ENCODE measurements around the gene SCN1A. TPM values are rescaled to one million over a fixed set of nuclear protein-coding genes. Genes with fewer than 3 reads are reported as not detected.

SCN1A gene
- total RNA-seq, 2 experiments from 2014 or later, result not detected

DNA sequence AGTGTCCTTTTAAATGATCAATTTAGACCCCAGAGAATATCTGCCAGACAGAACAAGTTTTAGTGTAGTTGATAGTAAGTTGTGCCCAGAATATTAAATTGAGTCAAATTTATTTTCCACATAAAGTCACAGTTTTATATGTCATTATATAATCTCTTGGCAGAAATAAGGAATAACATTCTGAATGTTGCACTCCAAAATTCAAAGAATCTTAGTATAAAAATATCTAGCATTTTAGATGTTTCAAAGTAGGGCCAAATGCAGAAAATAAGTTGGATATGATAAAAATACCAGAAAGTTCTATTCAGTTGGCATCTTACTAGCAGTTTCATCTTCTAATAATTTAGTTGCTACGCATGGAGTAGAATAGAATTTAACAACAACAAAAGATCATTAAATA lies 33.5 kb downstream of the SCN1A start:
- no peaks in the 10 kb centered on the region for H3K4me1 Mint-ChIP-seq (ENCODE audit: low read depth)
- POLR2A ChIA-PET, result no interaction called here
- no peaks in the 10 kb centered on the region for H3K36me3 Mint-ChIP-seq
- no peak for DNase-seq
- H3K9me3 Mint-ChIP-seq, result no peaks in the 10 kb centered on the region
- intact Hi-C loops (cut with micrococcal nuclease), result no loop called here
- CTCF ChIA-PET, result no interaction called here
- no peak overlapping the region for H3K27ac Mint-ChIP-seq
- no peak overlapping the region for H3K4me3 Mint-ChIP-seq
- H3K27me3 Mint-ChIP-seq, result peaks cover 6% of the 10 kb centered on the region

GRCh38 chr2:166092889-166093288 lies 34.9 kb downstream of the SCN1A start:
- CTCF ChIA-PET, result no interaction called here
- Mint-ChIP-seq H3K27ac (no peak overlapping the region), H3K27me3 (peaks cover 6% of the 10 kb centered on the region), H3K9me3 (no peaks in the 10 kb centered on the region), H3K4me1 (ENCODE audit: low read depth) (no peaks in the 10 kb centered on the region), H3K4me3 (no peak overlapping the region), H3K36me3 (no peaks in the 10 kb centered on the region)
- POLR2A ChIA-PET, result no interaction called here
- DNase-seq, result no peak
- intact Hi-C loops (cut with micrococcal nuclease), result no loop called here

DNA sequence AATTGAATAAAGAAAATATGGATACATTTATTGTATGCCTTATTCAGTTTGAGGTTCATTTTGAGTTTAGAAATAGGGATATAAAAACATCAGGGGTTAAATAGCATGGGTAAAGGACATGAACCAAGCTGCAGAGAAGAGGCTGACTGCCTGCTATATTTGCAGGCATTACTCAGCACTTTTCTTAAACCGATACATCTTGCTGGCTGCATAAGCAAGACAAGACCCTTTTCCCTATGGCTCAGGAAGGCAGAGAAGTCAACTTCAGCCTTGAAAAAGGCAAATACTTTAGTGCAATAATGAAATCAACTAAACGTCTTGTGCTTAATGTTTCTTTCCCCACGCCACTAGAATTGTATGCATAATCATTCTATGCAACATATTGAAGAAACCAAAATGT lies 36.4 kb downstream of the SCN1A start:
- Mint-ChIP-seq H3K27me3 (peaks cover 6% of the 10 kb centered on the region), H3K4me3 (no peak overlapping the region), H3K36me3 (no peaks in the 10 kb centered on the region), H3K4me1 (ENCODE audit: low read depth) (no peaks in the 10 kb centered on the region), H3K9me3 (no peaks in the 10 kb centered on the region), H3K27ac (no peak overlapping the region)
- intact Hi-C loops (cut with micrococcal nuclease), result no loop called here
- ChIA-PET POLR2A (no interaction called here), CTCF (no interaction called here)
- DNase-seq, result no peak

GRCh38 chr2:166090908-166091307 lies 36.9 kb downstream of the SCN1A start:
- CTCF ChIA-PET, result no interaction called here
- Mint-ChIP-seq H3K27ac (no peak overlapping the region), H3K36me3 (no peaks in the 10 kb centered on the region), H3K4me1 (ENCODE audit: low read depth) (no peaks in the 10 kb centered on the region), H3K4me3 (no peak overlapping the region), H3K9me3 (no peaks in the 10 kb centered on the region), H3K27me3 (peaks cover 6% of the 10 kb centered on the region)
- DNase-seq, result no peak
- intact Hi-C loops (cut with micrococcal nuclease), result no loop called here
- POLR2A ChIA-PET, result no interaction called here

DNA sequence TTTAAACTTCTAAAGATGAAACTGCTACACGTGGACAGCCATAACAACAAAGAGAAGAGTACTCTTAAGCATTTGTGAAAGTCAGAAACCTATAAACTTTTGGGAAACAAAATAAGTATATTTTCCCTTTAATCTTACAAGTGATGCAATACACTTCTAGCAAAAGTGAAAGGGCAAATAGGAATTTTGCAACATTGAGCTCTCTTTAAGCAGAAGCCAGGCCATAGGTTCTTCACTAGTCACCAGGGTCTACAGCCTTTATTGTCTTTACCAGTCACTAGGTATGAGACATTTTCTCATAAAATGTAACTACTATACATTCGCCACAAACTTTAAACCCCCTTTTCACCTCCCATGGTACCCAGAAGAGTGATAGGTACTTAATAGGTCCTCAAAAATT lies 37.5 kb downstream of the SCN1A start:
- intact Hi-C loops (cut with micrococcal nuclease), result no loop called here
- Mint-ChIP-seq H3K36me3 (no peaks in the 10 kb centered on the region), H3K4me3 (no peak overlapping the region), H3K4me1 (ENCODE audit: low read depth) (no peaks in the 10 kb centered on the region), H3K9me3 (no peaks in the 10 kb centered on the region), H3K27ac (no peak overlapping the region), H3K27me3 (peaks cover 4% of the 10 kb centered on the region)
- CTCF ChIA-PET, result no interaction called here
- no peak for DNase-seq
- POLR2A ChIA-PET, result no interaction called here

DNA sequence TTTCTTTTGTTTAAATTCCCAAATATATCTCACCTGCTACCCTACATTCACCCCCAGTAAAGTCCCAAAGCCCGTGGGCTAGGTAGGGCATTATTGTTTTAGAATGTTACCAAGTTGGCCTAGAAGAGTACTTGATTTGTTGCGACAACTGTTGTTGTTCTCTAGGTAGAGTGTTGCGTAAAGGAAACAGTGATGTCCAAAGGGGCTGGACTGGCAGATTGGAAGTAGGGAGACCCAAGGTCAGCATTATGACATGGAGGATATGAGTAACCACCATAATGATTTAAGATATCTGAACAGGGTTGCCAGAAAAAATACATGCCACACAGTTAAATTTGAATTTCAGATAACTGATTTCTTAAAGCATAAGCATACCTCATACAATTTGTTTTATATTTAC lies 39.2 kb downstream of the SCN1A start:
- Mint-ChIP-seq H3K36me3 (no peaks in the 10 kb centered on the region), H3K27ac (no peak overlapping the region), H3K4me3 (no peak overlapping the region), H3K9me3 (no peaks in the 10 kb centered on the region), H3K4me1 (ENCODE audit: low read depth) (no peaks in the 10 kb centered on the region), H3K27me3 (no peaks in the 10 kb centered on the region)
- ChIA-PET POLR2A (no interaction called here), CTCF (interaction anchor here (0.7 kb wide), 1 partner anchor 679 kb away, joined by 3 read pairs; no protein-coding TSS in a partner anchor)
- DNase-seq, result no peak
- intact Hi-C loops (cut with micrococcal nuclease), result no loop called here

DNA sequence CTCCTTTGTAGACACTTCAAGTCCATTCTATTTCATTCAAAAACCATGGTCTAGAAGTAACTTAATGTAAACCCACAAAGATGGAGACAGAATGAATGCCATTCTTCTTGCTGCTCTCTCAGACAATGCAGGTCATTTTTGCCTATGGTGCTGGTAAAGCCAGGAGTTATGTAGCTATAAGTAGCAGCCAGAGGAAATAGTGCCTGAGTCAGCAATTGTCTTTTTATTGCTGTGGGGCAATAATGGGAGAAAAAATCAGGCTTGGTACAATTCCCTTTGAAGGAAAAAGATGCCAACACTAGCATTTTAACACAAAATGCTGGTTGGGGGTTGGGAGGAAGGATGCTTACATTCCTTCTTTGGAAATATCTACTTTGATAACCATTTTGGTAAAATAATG lies 43.5 kb downstream of the SCN1A start:
- H3K27me3 Mint-ChIP-seq, result no peaks in the 10 kb centered on the region
- H3K9me3 Mint-ChIP-seq, result no peaks in the 10 kb centered on the region
- H3K36me3 Mint-ChIP-seq, result no peaks in the 10 kb centered on the region
- H3K27ac Mint-ChIP-seq, result no peak overlapping the region
- H3K4me1 Mint-ChIP-seq (ENCODE audit: low read depth), result no peaks in the 10 kb centered on the region
- no peak for DNase-seq
- no peak overlapping the region for H3K4me3 Mint-ChIP-seq
- ChIA-PET CTCF (no interaction called here), POLR2A (no interaction called here)
- intact Hi-C loops (cut with micrococcal nuclease), result no loop called here

DNA sequence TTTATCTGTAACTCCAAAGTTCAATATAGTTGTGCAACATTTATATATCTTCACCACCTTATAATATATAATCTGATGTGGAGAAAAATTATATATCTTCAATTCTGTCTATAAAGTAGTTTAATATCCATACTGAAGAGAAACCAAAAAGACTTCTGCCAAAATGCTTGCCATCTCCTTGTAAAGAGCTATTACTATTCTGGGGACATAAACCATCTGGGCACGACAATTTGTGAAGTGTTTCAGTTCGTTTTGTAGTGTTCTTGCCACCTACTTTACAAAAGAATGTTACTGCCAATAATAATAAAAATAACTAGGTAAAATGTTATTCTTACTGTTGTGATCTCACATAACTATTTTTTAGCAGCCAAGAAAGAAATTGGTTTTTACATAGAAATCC lies 45.1 kb downstream of the SCN1A start:
- Mint-ChIP-seq H3K4me3 (no peak overlapping the region), H3K4me1 (ENCODE audit: low read depth) (no peaks in the 10 kb centered on the region), H3K27ac (no peak overlapping the region), H3K9me3 (no peaks in the 10 kb centered on the region), H3K36me3 (no peaks in the 10 kb centered on the region), H3K27me3 (peaks cover 4% of the 10 kb centered on the region)
- intact Hi-C loops (cut with micrococcal nuclease), result no loop called here
- DNase-seq, result no peak
- CTCF ChIA-PET, result no interaction called here
- POLR2A ChIA-PET, result no interaction called here

DNA sequence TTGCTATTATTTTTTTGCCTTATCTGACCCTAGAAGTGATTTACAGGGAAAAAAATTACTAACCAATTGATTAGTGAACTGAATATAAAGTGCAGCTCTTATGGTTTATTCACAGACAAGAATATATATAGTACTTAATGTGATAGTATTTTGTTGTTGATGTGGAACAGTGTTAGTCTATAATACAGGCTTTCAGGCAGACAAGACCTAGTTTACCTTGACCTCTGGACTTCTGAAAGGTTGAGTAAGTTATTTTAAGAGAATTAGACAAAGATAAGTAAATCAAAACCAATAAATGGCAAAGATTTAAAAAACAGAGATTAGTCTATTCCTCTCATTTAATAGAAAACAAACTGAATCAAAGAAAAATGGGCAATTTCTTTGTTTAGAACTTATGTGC lies 46.0 kb downstream of the SCN1A start:
- ChIA-PET POLR2A (no interaction called here), CTCF (no interaction called here)
- Mint-ChIP-seq H3K27me3 (peaks cover 9% of the 10 kb centered on the region), H3K9me3 (no peaks in the 10 kb centered on the region), H3K4me3 (no peak overlapping the region), H3K36me3 (no peaks in the 10 kb centered on the region), H3K27ac (no peak overlapping the region), H3K4me1 (ENCODE audit: low read depth) (no peaks in the 10 kb centered on the region)
- intact Hi-C loops (cut with micrococcal nuclease), result no loop called here
- no peak for DNase-seq

DNA sequence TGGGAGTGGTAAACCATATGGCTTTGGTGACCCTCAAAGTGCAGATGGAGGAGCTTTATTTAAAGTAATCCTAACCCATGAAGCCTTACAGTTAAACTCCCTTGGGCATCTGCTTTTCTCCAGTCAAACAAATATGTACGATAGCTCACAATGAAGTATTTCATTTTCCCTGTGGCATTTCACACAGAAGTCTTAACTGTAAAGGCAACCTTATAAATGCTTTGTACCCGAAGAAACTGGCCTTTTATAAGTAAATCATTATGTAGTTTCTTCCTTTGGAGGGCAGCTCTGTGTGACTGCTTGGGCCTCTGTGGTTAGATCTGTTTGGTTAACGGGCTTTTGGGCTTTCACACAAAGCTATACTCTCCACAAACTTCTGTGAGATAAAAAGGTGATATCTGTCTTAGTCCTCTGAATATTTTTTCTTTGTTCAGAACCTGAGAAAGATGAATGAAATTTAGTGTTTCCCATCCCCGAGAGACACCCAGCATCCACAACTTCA lies 46.6 kb downstream of the SCN1A start:
- POLR2A ChIA-PET, result no interaction called here
- CTCF ChIA-PET, result no interaction called here
- Mint-ChIP-seq H3K27ac (no peak overlapping the region), H3K27me3 (peaks cover 9% of the 10 kb centered on the region), H3K9me3 (no peaks in the 10 kb centered on the region), H3K4me3 (no peak overlapping the region), H3K36me3 (no peaks in the 10 kb centered on the region), H3K4me1 (ENCODE audit: low read depth) (no peaks in the 10 kb centered on the region)
- intact Hi-C loops (cut with micrococcal nuclease), result no loop called here
- no peak for DNase-seq

- intact Hi-C loops (cut with micrococcal nuclease), result no loop called here
- CTCF ChIA-PET, result interaction anchor here (0.8 kb wide), 1 partner anchor 53 kb away, joined by 3 read pairs; the partner anchor contains the start of gene SCN1A
- Mint-ChIP-seq H3K4me3 (no peak overlapping the region), H3K4me1 (ENCODE audit: low read depth) (no peaks in the 10 kb centered on the region), H3K36me3 (no peaks in the 10 kb centered on the region), H3K27ac (no peak overlapping the region), H3K27me3 (peaks cover 13% of the 10 kb centered on the region), H3K9me3 (no peaks in the 10 kb centered on the region)
- POLR2A ChIA-PET, result no interaction called here
- DNase-seq, result no peak
These were observed 53.4 kb downstream of the SCN1A start for GRCh38 chr2:166074430-166074829.

DNA sequence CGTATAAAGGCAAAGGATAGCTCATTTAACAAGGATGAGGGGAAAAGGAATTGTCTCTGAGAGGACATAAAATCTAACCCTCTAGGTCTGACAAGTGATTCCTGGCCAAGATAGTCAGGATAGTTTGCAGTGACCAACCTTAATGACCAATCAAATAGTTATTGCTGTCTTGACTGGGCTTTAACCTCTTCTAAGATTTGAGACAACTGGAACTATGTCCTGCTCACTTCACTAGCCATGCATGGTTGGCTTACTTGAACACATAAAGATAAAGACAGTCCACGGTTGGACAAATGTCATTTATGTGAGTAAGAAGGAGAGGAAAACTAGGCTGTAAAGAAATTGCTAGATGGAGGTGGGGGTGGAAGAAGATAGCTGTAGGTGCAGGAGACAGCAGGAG lies 53.8 kb downstream of the SCN1A start:
- H3K27me3 Mint-ChIP-seq, result peaks cover 10% of the 10 kb centered on the region
- H3K9me3 Mint-ChIP-seq, result no peaks in the 10 kb centered on the region
- H3K4me1 Mint-ChIP-seq (ENCODE audit: low read depth), result no peaks in the 10 kb centered on the region
- POLR2A ChIA-PET, result no interaction called here
- intact Hi-C loops (cut with micrococcal nuclease), result no loop called here
- H3K4me3 Mint-ChIP-seq, result no peak overlapping the region
- CTCF ChIA-PET, result interaction anchor here (0.8 kb wide), 1 partner anchor 54 kb away, joined by 3 read pairs; the partner anchor contains the start of gene SCN1A
- H3K27ac Mint-ChIP-seq, result no peak overlapping the region
- H3K36me3 Mint-ChIP-seq, result no peaks in the 10 kb centered on the region
- DNase-seq, result no peak

- ChIA-PET POLR2A (no interaction called here), CTCF (interaction anchor here (0.6 kb wide), 1 partner anchor 9 kb away, joined by 3 read pairs; no protein-coding TSS in a partner anchor)
These were observed 57.6 kb downstream of the SCN1A start for GRCh38 chr2:166070231-166070630.

More at GRCh38 chr2:166070231-166070630, 57.6 kb downstream of the SCN1A start:
- Mint-ChIP-seq H3K9me3 (no peaks in the 10 kb centered on the region), H3K27ac (no peak overlapping the region), H3K4me3 (no peak overlapping the region), H3K4me1 (ENCODE audit: low read depth) (no peaks in the 10 kb centered on the region), H3K27me3 (peaks cover 11% of the 10 kb centered on the region), H3K36me3 (no peaks in the 10 kb centered on the region)
- intact Hi-C loops (cut with micrococcal nuclease), result no loop called here
- DNase-seq, result no peak

All from activated CD4-positive, alpha-beta memory T cell treated with anti-CD3 and anti-CD28 coated beads for 36 hours (primary cell).